Hematopoietic multipotent progenitor cell treated with erythropoietin and hydrocortisone succinate and interleukin-3 and kit ligand, for 4 days (in vitro differentiated cells): ENCODE results near the gene CCDC191.
A peak's percentile ranks its signal among the peaks of the same experiment; 100 is the strongest.

Experiments
- DNase-seq: peaks from one replicate; pipeline ENCODE4 v3.0.0-alpha.2; 2015

Gene CCDC191

GRCh38 chr3:113953677-113954076, 102.6 kb downstream of the CCDC191 start:
- peak; percentile 8 for DNase-seq

GRCh38 chr3:113952921-113953320, 103.4 kb downstream of the CCDC191 start:
- DNase-seq, result no peak

- DNase-seq, result peak; percentile 46
These were observed 108.1 kb downstream of the CCDC191 start for GRCh38 chr3:113948015-113948917.

GRCh38 chr3:113947372-113948014, 108.8 kb downstream of the CCDC191 start, which contains the start of gene ZDHHC23:
Gene ZDHHC23, plus strand, starts transcription at chr3:113948013. Its CDS starts 790 bp downstream, at chr3:113948803.
- peak; percentile 79 for DNase-seq

GRCh38 chr3:113946831-113947230, 109.5 kb downstream of the CCDC191 start:
- DNase-seq, result no peak

- DNase-seq, result peak; percentile 47
These were observed 128.8 kb downstream of the CCDC191 start for GRCh38 chr3:113927556-113927955.

- DNase-seq, result no peak
These were observed 141.7 kb downstream of the CCDC191 start for GRCh38 chr3:113914646-113915045.
